Endothelial cell of umbilical vein (primary cell): ENCODE results near the gene ABHD4. TPM values are rescaled to one million over a fixed set of nuclear protein-coding genes. Genes with fewer than 3 reads are reported as not detected.

Experiments
- BruUV-seq: library from RNA; stranded (reverse); fragments of 400-500 nt; replicated peaks from 2 replicates; lab custom pipeline; 2021; lab: Mats Ljungman, UMichigan
- CTCF ChIA-PET: fragments of 300-600, 350-600 bp; sonication (Branson Sonifier 250); formaldehyde crosslinking; loops from one replicate; lab custom pipeline; 2021; ENCODE audit warnings: antibody characterized with exemption, inconsistent platforms; lab: Charles Lee
- POLR2A ChIA-PET: fragments of 300-600, 350-600 bp; sonication (Branson Sonifier 250); formaldehyde crosslinking; loops from one replicate; lab custom pipeline; 2021; ENCODE audit warnings: antibody characterized with exemption, inconsistent platforms; lab: Charles Lee
- DNase-seq: peaks from one replicate; pipeline ENCODE4 v3.0.0-alpha.2; 2011; ENCODE audit warnings: low read depth, low spot score
- FAIRE-seq: peaks from 2 replicates; lab custom pipeline; 2011; peaks lifted over from hg19 to GRCh38; lab: Jason Lieb, UNC
- H2AFZ ChIP-seq: 2 replicates; pipeline ENCODE4 v1.6.0; 2012; ENCODE audit warnings: low read depth, low read length, control low read depth, inconsistent platforms
- H3K27ac ChIP-seq: 2 replicates; pipeline ENCODE4 v1.5.1; 2011; ENCODE audit warnings: low read depth, mild to moderate bottlenecking, control low read depth, low read length, moderate library complexity; ENCODE audit not compliant: insufficient read depth
- H3K27me3 ChIP-seq, 2 experiments: 2 replicates each; pipeline versions ENCODE4 v1.6.0 to v1.6.1; 2011; ENCODE audit warnings: low read length in 2 of 2, mixed read lengths in 1 of 2; ENCODE audit not compliant: control insufficient read depth in 2 of 2, insufficient read depth in 2 of 2
- H3K36me3 ChIP-seq, 2 experiments: 2 replicates in 1 of 2; 3 replicates in 1 of 2; pipeline ENCODE4 v1.5.1; 2011; ENCODE audit warnings: low read length in 2 of 2, mild to moderate bottlenecking in 1 of 2, moderate library complexity in 1 of 2; ENCODE audit not compliant: control insufficient read depth in 2 of 2, insufficient read depth in 2 of 2; ENCODE audit errors: extremely low read depth in 1 of 2
- H3K4me1 ChIP-seq: 3 replicates; pipeline ENCODE4 v1.5.1; 2011; ENCODE audit warnings: mild to moderate bottlenecking, low read length; ENCODE audit not compliant: control insufficient read depth, insufficient read depth; ENCODE audit errors: extremely low read depth
- H3K4me2 ChIP-seq: 2 replicates; pipeline ENCODE4 v1.6.1; 2011; ENCODE audit warnings: low read length, control low read depth, mixed read lengths; ENCODE audit not compliant: insufficient read depth
- H3K4me3 ChIP-seq, 3 experiments: fragments of 200-600 bp in 1 of 3; sonication (generic), shearing (Covaris generic) in 1 of 3; replicated peaks in 1 of 3; 2 replicates each; pipeline ENCODE4 v1.5.1; 2011 to 2016; ENCODE audit warnings: control low read depth in 3 of 3, low read length in 3 of 3, mild to moderate bottlenecking in 2 of 3, inconsistent platforms in 1 of 3, low read depth in 1 of 3, moderate library complexity in 1 of 3; ENCODE audit not compliant: insufficient read depth in 1 of 3
- H3K79me2 ChIP-seq: 2 replicates; pipeline ENCODE4 v1.6.0; 2012; ENCODE audit warnings: low read length, inconsistent platforms; ENCODE audit not compliant: control insufficient read depth, insufficient read depth
- H3K9ac ChIP-seq: replicated peaks from 2 replicates; pipeline ENCODE3; 2011; ENCODE audit warnings: low read length, control low read depth; ENCODE audit not compliant: insufficient read depth; ENCODE audit errors: extremely low read depth
- H3K9me1 ChIP-seq: replicated peaks from 3 replicates; pipeline ENCODE4 v1.6.0; 2011; ENCODE audit warnings: mild to moderate bottlenecking, low read length; ENCODE audit not compliant: control insufficient read depth, insufficient read depth; ENCODE audit errors: extremely low read depth
- H3K9me3 ChIP-seq: replicated peaks from 2 replicates; pipeline ENCODE4 v1.5.1; 2012; ENCODE audit warnings: low read length, inconsistent platforms; ENCODE audit not compliant: control insufficient read depth, insufficient read depth
- H4K20me1 ChIP-seq: replicated peaks from 2 replicates; pipeline ENCODE3; 2011; ENCODE audit warnings: mild to moderate bottlenecking, low read length; ENCODE audit not compliant: control insufficient read depth, insufficient read depth; ENCODE audit errors: extremely low read depth
- EZH2 ChIP-seq: IDR thresholded peaks from 2 replicates; pipeline ENCODE4 v1.6.1; 2012; ENCODE audit warnings: borderline replicate concordance, low read depth, mild to moderate bottlenecking, moderate library complexity, low read length, inconsistent platforms; ENCODE audit not compliant: severe bottlenecking
- FOS ChIP-seq: IDR thresholded peaks from 2 replicates; pipeline ENCODE4 v1.6.1; 2011; ENCODE audit warnings: mild to moderate bottlenecking, low read length, moderate library complexity, borderline replicate concordance; ENCODE audit not compliant: insufficient read depth
- GATA2 ChIP-seq: IDR thresholded peaks from 2 replicates; pipeline ENCODE4 v1.7.0; 2011; ENCODE audit warnings: low read depth, mild to moderate bottlenecking, moderate library complexity, mixed read lengths, low read length; ENCODE audit not compliant: insufficient read length, insufficient read depth
- JUN ChIP-seq: IDR thresholded peaks from 2 replicates; pipeline ENCODE4 v1.6.1; 2011; ENCODE audit warnings: borderline replicate concordance, low read depth; ENCODE audit not compliant: insufficient read length, insufficient read depth
- MYC ChIP-seq: IDR thresholded peaks from one replicate; pipeline ENCODE4 v1.6.1; 2011; ENCODE audit warnings: mild to moderate bottlenecking, low read depth, low read length
- POLR2A ChIP-seq: IDR thresholded peaks from 2 replicates; pipeline ENCODE4 v1.6.1; 2012; ENCODE audit warnings: low read depth, mild to moderate bottlenecking, control low read depth, low read length
- POLR2AphosphoS5 ChIP-seq: IDR thresholded peaks from 2 replicates; pipeline ENCODE4 v1.6.1; 2012; ENCODE audit warnings: low read depth, mild to moderate bottlenecking, control low read depth, low read length, moderate library complexity; ENCODE audit not compliant: insufficient read depth
- dilution Hi-C: fragments of 300-500 bp; cut with MboI; formaldehyde crosslinking; loops from one replicate; pipeline ENCODE4 v1.15.0; 2019; ENCODE audit warnings: low sequenced_read_pairs; ENCODE audit not compliant: extremely low pct_ligation_motif_present
- intact Hi-C: fragments of 100-400 bp; cut with micrococcal nuclease; formaldehyde crosslinking; loops from one replicate; pipeline ENCODE4 v1.10.0; 2022
- polyA plus RNA-seq, 4 experiments: library from polyadenylated mRNA; depleted of rRNA in 3 of 4; stranded (reverse) in 3 of 4; unstranded in 1 of 4; fragments of >200 nt; gene quantifications; 2 replicates each; pipeline versions ENCODE4 v1.2.1 to v1.2.3, GENCODE V29; 2011 to 2012; ENCODE audit warnings: missing spikeins in 1 of 4
- total RNA-seq: library from RNA; stranded (reverse); gene quantifications from 2 replicates; pipeline ENCODE4 v1.2.3, GENCODE V29; 2021
- TF ChIP-seq, protein P1 (sequence below): IDR thresholded peaks from 2 replicates; pipeline ENCODE4 v1.6.1; 2011; ENCODE audit not compliant: insufficient read depth, insufficient read length
- TF ChIP-seq, protein P2 (sequence below), 2 donors: IDR thresholded peaks; 1 replicate in 1 of 2; 2 replicates in 1 of 2; pipeline ENCODE4 v1.5.1; 2011; ENCODE audit warnings: low read length in 2 of 2, mild to moderate bottlenecking in 2 of 2, moderate library complexity in 2 of 2, control low read depth in 1 of 2, inconsistent platforms in 1 of 2, low read depth in 1 of 2; ENCODE audit not compliant: insufficient read depth in 1 of 2; ENCODE audit errors: extremely low read depth in 1 of 2

Gene ABHD4
- total and polyA plus RNA-seq, 2 donors (not counting 3 experiments of a cell fraction or from before 2014, with no cell fraction given), result 34.8 to 45.5 TPM

DNA sequence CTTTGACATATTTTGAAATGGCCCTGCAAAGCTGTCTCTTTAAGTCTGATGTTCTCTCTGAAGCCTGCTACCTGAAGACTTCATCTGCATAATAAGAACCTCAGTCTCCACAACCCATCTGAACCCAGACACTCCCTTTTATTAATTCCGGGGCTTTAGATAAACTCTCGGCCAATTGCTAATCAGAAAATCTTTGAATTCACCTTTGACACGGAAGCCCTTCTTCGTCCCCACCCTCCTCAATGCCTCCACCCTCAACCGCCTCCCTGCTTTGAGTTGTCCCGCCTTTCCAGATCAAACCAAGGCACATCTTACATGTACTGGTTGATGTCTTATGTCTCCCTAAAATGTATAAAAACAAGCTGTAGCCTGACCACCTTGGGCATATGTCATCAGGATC lies 28.5 kb downstream of the ABHD4 start:
- intact Hi-C loops, result no loop called here
- Histone ChIP-seq H3K4me1 (peaks cover 7% of the 10 kb centered on the region), H3K36me3 (no peaks in the 10 kb centered on the region), H3K79me2 (no peaks in the 10 kb centered on the region), H3K9me1 (no peaks in the 10 kb centered on the region), H3K27ac (no peak overlapping the region), H3K4me2 (no peak overlapping the region), H4K20me1 (no peaks in the 10 kb centered on the region), H3K9ac (no peak overlapping the region), H2AFZ (no peak overlapping the region), H3K4me3 (no peak overlapping the region), H3K27me3 (no peaks in the 10 kb centered on the region), H3K9me3 (no peaks in the 10 kb centered on the region)
- dilution Hi-C loops, result no loop called here
- FAIRE-seq, result no peak
- ChIA-PET POLR2A (no interaction called here), CTCF (no interaction called here)
- no peak for DNase-seq
- TF ChIP-seq, protein P1, sequence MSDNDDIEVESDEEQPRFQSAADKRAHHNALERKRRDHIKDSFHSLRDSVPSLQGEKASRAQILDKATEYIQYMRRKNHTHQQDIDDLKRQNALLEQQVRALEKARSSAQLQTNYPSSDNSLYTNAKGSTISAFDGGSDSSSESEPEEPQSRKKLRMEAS, result no peak
- TF ChIP-seq EZH2, result no peak
- no TSS peak for BruUV-seq

GRCh38 chr14:22627506-22628263 lies 29.6 kb downstream of the ABHD4 start:
- no peaks in the 10 kb centered on the region for H3K36me3 ChIP-seq
- no peak overlapping the region for H3K27ac ChIP-seq
- no peaks in the 10 kb centered on the region for H3K9me1 ChIP-seq
- no peaks in the 10 kb centered on the region for H4K20me1 ChIP-seq
- H3K9ac ChIP-seq, result no peak overlapping the region
- no peak overlapping the region for H3K4me2 ChIP-seq
- H3K79me2 ChIP-seq, result no peaks in the 10 kb centered on the region
- POLR2A ChIA-PET, result no interaction called here
- no peak overlapping the region for H2AFZ ChIP-seq
- H3K9me3 ChIP-seq, result no peaks in the 10 kb centered on the region
- dilution Hi-C loops, result no loop called here
- CTCF ChIA-PET, result interaction anchor here (1.3 kb wide), 1 partner anchor 39 kb away, joined by 3 read pairs; the partner anchor contains the start of gene DAD1
- no TSS peak for BruUV-seq
- H3K4me1 ChIP-seq, result peaks cover 7% of the 10 kb centered on the region
- no peak for FAIRE-seq
- intact Hi-C loops, result no loop called here
- no peak for TF ChIP-seq GATA2
- no peak for TF ChIP-seq POLR2AphosphoS5
- no peak for TF ChIP-seq MYC
- no peak for TF ChIP-seq FOS
- no peak for TF ChIP-seq JUN
- TF ChIP-seq POLR2A, result no peak
- TF ChIP-seq EZH2, result no peak
- TF ChIP-seq, protein P2, sequence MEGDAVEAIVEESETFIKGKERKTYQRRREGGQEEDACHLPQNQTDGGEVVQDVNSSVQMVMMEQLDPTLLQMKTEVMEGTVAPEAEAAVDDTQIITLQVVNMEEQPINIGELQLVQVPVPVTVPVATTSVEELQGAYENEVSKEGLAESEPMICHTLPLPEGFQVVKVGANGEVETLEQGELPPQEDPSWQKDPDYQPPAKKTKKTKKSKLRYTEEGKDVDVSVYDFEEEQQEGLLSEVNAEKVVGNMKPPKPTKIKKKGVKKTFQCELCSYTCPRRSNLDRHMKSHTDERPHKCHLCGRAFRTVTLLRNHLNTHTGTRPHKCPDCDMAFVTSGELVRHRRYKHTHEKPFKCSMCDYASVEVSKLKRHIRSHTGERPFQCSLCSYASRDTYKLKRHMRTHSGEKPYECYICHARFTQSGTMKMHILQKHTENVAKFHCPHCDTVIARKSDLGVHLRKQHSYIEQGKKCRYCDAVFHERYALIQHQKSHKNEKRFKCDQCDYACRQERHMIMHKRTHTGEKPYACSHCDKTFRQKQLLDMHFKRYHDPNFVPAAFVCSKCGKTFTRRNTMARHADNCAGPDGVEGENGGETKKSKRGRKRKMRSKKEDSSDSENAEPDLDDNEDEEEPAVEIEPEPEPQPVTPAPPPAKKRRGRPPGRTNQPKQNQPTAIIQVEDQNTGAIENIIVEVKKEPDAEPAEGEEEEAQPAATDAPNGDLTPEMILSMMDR (IDR thresholded peaks at IDR 0.05; ENCODE audit: extremely low read depth in 1 of 2, insufficient read depth in 1 of 2, low read depth in 1 of 2, low read length in 2 of 2), result no peak
- TF ChIP-seq, protein P1, result no peak
- peaks cover 0 to 2% of the 10 kb centered on the region in 2 experiments for H3K27me3 ChIP-seq
- DNase-seq, result no peak
- no peak overlapping the region for H3K4me3 ChIP-seq
